K562 (cell line): ENCODE measurements around the gene DNAJB1. TPM values are rescaled to one million over a fixed set of nuclear protein-coding genes. Genes with fewer than 3 reads are reported as not detected.

ENCODE experiments used
- BRCA1 ChIP-seq, 2 experiments: fragments of 450-650 bp in 1 of 2; sonication (generic) in 1 of 2; formaldehyde crosslinking in 1 of 2; IDR thresholded peaks; 2 replicates each; pipeline versions ENCODE4 v1.5.0 to v1.6.1; 2017 to 2020; ENCODE audit warnings: mild to moderate bottlenecking in 1 of 2, missing genetic modification reagents in 1 of 2
- CC2D1A ChIP-seq: fragments of 450-650 bp; IDR thresholded peaks from 2 replicates; pipeline ENCODE4 v1.6.1; 2017; ENCODE audit warnings: mild to moderate bottlenecking
- CCAR2 ChIP-seq: fragments of 200-400 bp; formaldehyde crosslinking; IDR thresholded peaks from 2 replicates; pipeline ENCODE4 v1.6.1; 2017; ENCODE audit warnings: mild to moderate bottlenecking, low read depth, low read length
- CCNT2 ChIP-seq: IDR thresholded peaks from 2 replicates; pipeline ENCODE4 v1.6.1; 2011; ENCODE audit warnings: borderline replicate concordance, low read depth, mild to moderate bottlenecking, moderate library complexity, mixed read lengths, low read length; ENCODE audit not compliant: insufficient read length; ENCODE audit errors: extremely low read depth
- CUX1 ChIP-seq: fragments of 200-800 bp; sonication (Bioruptor generic); IDR thresholded peaks from 2 replicates; pipeline ENCODE4 v1.6.1; 2016; ENCODE audit warnings: missing genetic modification characterization, missing compliant biosample characterization
- FUS ChIP-seq: fragments of 200-400 bp; formaldehyde crosslinking; optimal IDR thresholded peaks from 2 replicates; pipeline ENCODE3; 2017; ENCODE audit warnings: low read depth, low read length
- GABPB1 ChIP-seq: sonication (generic); formaldehyde crosslinking; IDR thresholded peaks from 2 replicates; pipeline ENCODE4 v1.8.0; 2022; ENCODE audit warnings: mild to moderate bottlenecking, missing genetic modification reagents
- HNRNPL ChIP-seq: fragments of 200-400 bp; formaldehyde crosslinking; IDR thresholded peaks from 2 replicates; pipeline ENCODE4 v1.6.1; 2017; ENCODE audit warnings: low read depth, mild to moderate bottlenecking, low read length
- KLF1 ChIP-seq: fragments of 450-650 bp; IDR thresholded peaks from 2 replicates; pipeline ENCODE4 v1.6.1; 2016; ENCODE audit warnings: missing genetic modification characterization, missing compliant biosample characterization
- MCM5 ChIP-seq: fragments of 450-650 bp; IDR thresholded peaks from 2 replicates; pipeline ENCODE4 v1.6.1; 2016; ENCODE audit warnings: low read depth
- NFATC3 ChIP-seq: fragments of 450-650 bp; IDR thresholded peaks from 2 replicates; pipeline ENCODE4 v1.6.1; 2017; ENCODE audit warnings: mild to moderate bottlenecking
- PTRF ChIP-seq: fragments of 450-650 bp; IDR thresholded peaks from 2 replicates; pipeline ENCODE4 v1.6.1; 2016; ENCODE audit warnings: mild to moderate bottlenecking, missing genetic modification characterization, missing compliant biosample characterization
- RFX7 ChIP-seq: fragments of 250-450 bp; sonication (Bioruptor Pico); IDR thresholded peaks from 2 replicates; pipeline ENCODE4 v1.5.1; 2021; ENCODE audit warnings: mild to moderate bottlenecking
- SIX5 ChIP-seq, 2 experiments: IDR thresholded peaks; 2 replicates each; pipeline ENCODE4 v1.6.1; 2011; ENCODE audit warnings: low read length in 2 of 2, borderline replicate concordance in 1 of 2, low read depth in 1 of 2, mild to moderate bottlenecking in 1 of 2, moderate library complexity in 1 of 2; ENCODE audit not compliant: insufficient read depth in 1 of 2
- STAG1 ChIP-seq: sonication (generic); formaldehyde crosslinking; IDR thresholded peaks from 2 replicates; pipeline ENCODE4 v1.5.0; 2020; ENCODE audit warnings: missing genetic modification reagents, borderline replicate concordance
- USF1 ChIP-seq: sonication (generic); formaldehyde crosslinking; IDR thresholded peaks from 2 replicates; pipeline ENCODE4 v1.9.0; 2022; ENCODE audit warnings: mild to moderate bottlenecking, missing genetic modification reagents
- WHSC1 ChIP-seq: IDR thresholded peaks from one replicate; pipeline ENCODE4 v1.6.1; 2012; ENCODE audit warnings: low read length, control low read depth, inconsistent platforms
- YY1 ChIP-seq, 3 experiments: IDR thresholded peaks; 2 replicates each; pipeline ENCODE4 v1.6.1; 2011; ENCODE audit warnings: low read length in 2 of 3, mild to moderate bottlenecking in 2 of 3, moderate library complexity in 2 of 3, borderline replicate concordance in 1 of 3, control low read depth in 1 of 3, low read depth in 1 of 3; ENCODE audit not compliant: insufficient read depth in 3 of 3, insufficient replicate concordance in 2 of 3, control insufficient read depth in 1 of 3, insufficient read length in 1 of 3; ENCODE audit errors: extremely low read depth in 1 of 3
- ZBTB9 ChIP-seq: fragments of 450-650 bp; formaldehyde crosslinking; IDR thresholded peaks from 2 replicates; pipeline ENCODE4 v1.4.0; 2020; ENCODE audit warnings: mild to moderate bottlenecking, moderate library complexity
- ZNF282 ChIP-seq: sonication (generic); formaldehyde crosslinking; IDR thresholded peaks from 2 replicates; pipeline ENCODE4 v1.8.1; 2023; ENCODE audit warnings: missing genetic modification reagents
- ZNF316 ChIP-seq: fragments of 450-650 bp; IDR thresholded peaks from 2 replicates; pipeline ENCODE4 v1.6.1; 2016
- ZNF699 ChIP-seq: fragments of 250-450 bp; sonication (Bioruptor Pico); IDR thresholded peaks from 2 replicates; pipeline ENCODE4 v1.8.0; 2021; ENCODE audit warnings: mild to moderate bottlenecking, moderate library complexity; ENCODE audit not compliant: insufficient replicate concordance
- polyA plus RNA-seq, 8 experiments: library from polyadenylated mRNA; depleted of rRNA in 4 of 8; stranded (reverse) in 5 of 8; unstranded in 3 of 8; fragments of >200 nt; fragmentation: Nextera tagmentation in 2 of 8; fragmentation: Illumina TruSeq in 1 of 8; extraction: Ambion mirVana in 2 of 8; extraction: Trizol in 1 of 8; gene quantifications; 2 replicates each; pipeline versions ENCODE4 v1.2.1 to v1.2.3, GENCODE V29; 2011 to 2014; ENCODE audit warnings: inconsistent platforms in 1 of 8, missing spikeins in 1 of 8
- total RNA-seq, 7 experiments: library from RNA; depleted of rRNA in 6 of 7; stranded (reverse); fragments of >200 nt in 6 of 7; fragmentation: Illumina TruSeq in 2 of 7; extraction: Trizol in 2 of 7; gene quantifications; 2 replicates each; pipeline versions ENCODE4 v1.2.1 to v1.2.3, GENCODE V29; 2011 to 2021; ENCODE audit warnings: low replicate concordance in 1 of 7

The DNAJB1 gene
- total and polyA plus RNA-seq, 9 of the 15 experiments (the other 6 are each of a cell fraction or from before 2014, with no cell fraction given): 13.2 to 113 (median 62.1) TPM

- TF ChIP-seq YY1 (IDR thresholded peaks at IDR 0.05; ENCODE audit: borderline replicate concordance in 1 of 3, control insufficient read depth in 1 of 3, extremely low read depth in 1 of 3, insufficient read depth in 3 of 3, insufficient read length in 1 of 3, insufficient replicate concordance in 2 of 3, low read depth in 1 of 3, low read length in 2 of 3) (no peak), GABPB1 (CRISPR knock-in tag) (no peak), ZNF699 (CRISPR knock-in tag) (no peak), STAG1 (CRISPR knock-in tag) (no peak), MCM5 (no peak), CCAR2 (no peak), WHSC1 (no peak), RFX7 (CRISPR knock-in tag) (no peak), SIX5 (IDR thresholded peaks at IDR 0.05; ENCODE audit: borderline replicate concordance in 1 of 2, insufficient read depth in 1 of 2, low read depth in 1 of 2, low read length in 2 of 2) (no peak), PTRF (tag) (no peak), ZNF316 (no peak), USF1 (no peak), CUX1 (CRISPR knock-in tag) (no peak), NFATC3 (no peak), ZNF282 (CRISPR knock-in tag) (no peak), CC2D1A (no peak), HNRNPL (no peak), FUS (no peak), CCNT2 (peak; percentile 40), KLF1 (tag) (no peak), ZBTB9 (CRISPR knock-in tag) (no peak), BRCA1 (IDR thresholded peaks at IDR 0.05) (no peak), BRCA1 (CRISPR knock-in tag; IDR thresholded peaks at IDR 0.05) (no peak)
Measured at GRCh38 chr19:14514215-14514863, 3.9 kb downstream of the DNAJB1 start (continued).
